CD4-positive, alpha-beta T cell treated with Interferon gamma for 1 hour (primary cell): Measurements from ENCODE around the gene CAMTA1.

Experiments used
- DNase-seq: peaks from one replicate; pipeline ENCODE4 v3.0.0-alpha.2; 2020

CAMTA1 gene

GRCh38 chr1:7535934-7536878 is 751.0 kb downstream of the CAMTA1 start:
- no peak for DNase-seq

- DNase-seq = no peak
Measured at GRCh38 chr1:7536891-7537591, 751.8 kb downstream of the CAMTA1 start.

GRCh38 chr1:7538033-7538432 is 752.8 kb downstream of the CAMTA1 start:
- no peak for DNase-seq

GRCh38 chr1:7538849-7539768 is 753.9 kb downstream of the CAMTA1 start:
- DNase-seq = no peak

GRCh38 chr1:7539769-7540175 is 754.5 kb downstream of the CAMTA1 start:
- no peak for DNase-seq

- DNase-seq = no peak
Measured at GRCh38 chr1:7540816-7541215, 755.6 kb downstream of the CAMTA1 start.

GRCh38 chr1:7541629-7542028 is 756.4 kb downstream of the CAMTA1 start:
- DNase-seq = no peak

GRCh38 chr1:7543718-7544090 is 758.5 kb downstream of the CAMTA1 start:
- no peak for DNase-seq

GRCh38 chr1:7549277-7550161 is 764.3 kb downstream of the CAMTA1 start:
- peak; percentile 13 for DNase-seq

GRCh38 chr1:7550261-7550865 is 765.1 kb downstream of the CAMTA1 start:
- DNase-seq = no peak

- DNase-seq = no peak
Measured at GRCh38 chr1:7550981-7551380, 765.7 kb downstream of the CAMTA1 start.

- no peak for DNase-seq
Measured at GRCh38 chr1:7551442-7551841, 766.2 kb downstream of the CAMTA1 start.

GRCh38 chr1:7552402-7552801 is 767.1 kb downstream of the CAMTA1 start:
- DNase-seq = no peak

- DNase-seq = no peak
Measured at GRCh38 chr1:7553042-7553690, 767.9 kb downstream of the CAMTA1 start.

- DNase-seq = no peak
Measured at GRCh38 chr1:7554385-7555235, 769.4 kb downstream of the CAMTA1 start.

- no peak for DNase-seq
Measured at GRCh38 chr1:7555391-7556185, 770.3 kb downstream of the CAMTA1 start.

GRCh38 chr1:7557301-7557891 is 772.1 kb downstream of the CAMTA1 start:
- DNase-seq = no peak

GRCh38 chr1:7558041-7558461 is 772.8 kb downstream of the CAMTA1 start:
- DNase-seq = no peak

- DNase-seq = no peak
Measured at GRCh38 chr1:7558481-7558880, 773.2 kb downstream of the CAMTA1 start.
